Caco-2 (cell line): ENCODE measurements around the gene RANBP6. TPM values are rescaled to one million over a fixed set of nuclear protein-coding genes. Genes with fewer than 3 reads are reported as not detected.
"Not testable (repeated sequence)": the region's sequence is repeated elsewhere in the genome, so short reads cannot be mapped to it uniquely, and the experiment has no call there.

Experiments used
- BruUV-seq: library from RNA; stranded (reverse); fragments of 400-500 nt; replicated peaks from 2 replicates; lab custom pipeline; 2021; lab: Mats Ljungman, UMichigan
- CTCF ChIA-PET: fragments of 300-600 bp; sonication (Branson Sonifier 250); formaldehyde crosslinking; loops from one replicate; lab custom pipeline; 2022; ENCODE audit warnings: antibody characterized with exemption; lab: Charles Lee
- POLR2A ChIA-PET: fragments of 300-600 bp; sonication (Branson Sonifier 250); formaldehyde crosslinking; loops from one replicate; lab custom pipeline; 2022; ENCODE audit warnings: antibody characterized with exemption; lab: Charles Lee
- DNase-seq, 2 experiments: peaks; one replicate each; pipeline versions ENCODE4 v3.0.0 to v3.0.0-alpha.2; 2020 to 2022
- H3K27me3 ChIP-seq: replicated peaks from 2 replicates; pipeline ENCODE4 v1.6.0; 2011; ENCODE audit warnings: low read length; ENCODE audit not compliant: control insufficient read depth, insufficient read depth
- H3K36me3 ChIP-seq: 2 replicates; pipeline ENCODE4 v1.5.1; 2011; ENCODE audit warnings: low read length; ENCODE audit not compliant: control insufficient read depth, insufficient read depth
- H3K4me1 ChIP-seq: fragments of 250-450 bp; sonication (Bioruptor Pico); 2 replicates; pipeline ENCODE4 v1.5.1; 2020; ENCODE audit warnings: mild to moderate bottlenecking
- H3K4me3 ChIP-seq: 2 replicates; pipeline ENCODE4 v1.5.1; 2011; ENCODE audit warnings: low read depth, mild to moderate bottlenecking, control low read depth, low read length
- H3K9me3 ChIP-seq: fragments of 250-450 bp; sonication (Bioruptor Pico); 2 replicates; pipeline ENCODE4 v1.5.1; 2020; ENCODE audit warnings: mild to moderate bottlenecking, moderate library complexity
- H3K27ac Mint-ChIP-seq: one replicate; pipeline ENCODE4 v1.8.0; 2022; ENCODE audit warnings: mixed read lengths; ENCODE audit not compliant: unreplicated experiment
- H3K27me3 Mint-ChIP-seq: one replicate; pipeline ENCODE4 v1.8.0; 2022; ENCODE audit warnings: mixed read lengths; ENCODE audit not compliant: insufficient read depth, unreplicated experiment
- H3K36me3 Mint-ChIP-seq: one replicate; pipeline ENCODE4 v1.8.0; 2022; ENCODE audit warnings: mild to moderate bottlenecking, mixed read lengths; ENCODE audit not compliant: insufficient read depth, unreplicated experiment
- H3K4me1 Mint-ChIP-seq: one replicate; pipeline ENCODE4 v1.8.0; 2022; ENCODE audit warnings: low read depth, mixed read lengths; ENCODE audit not compliant: unreplicated experiment
- H3K4me3 Mint-ChIP-seq: one replicate; pipeline ENCODE4 v1.8.0; 2022; ENCODE audit warnings: mild to moderate bottlenecking, moderate library complexity, mixed read lengths; ENCODE audit not compliant: unreplicated experiment
- H3K9me3 Mint-ChIP-seq: one replicate; pipeline ENCODE4 v1.8.0; 2022; ENCODE audit warnings: mixed read lengths; ENCODE audit not compliant: unreplicated experiment
- intact Hi-C: fragments of 100-400 bp; cut with micrococcal nuclease; formaldehyde crosslinking; loops from one replicate; pipeline ENCODE4 v1.10.0; 2022; ENCODE audit not compliant: unreplicated experiment
- total RNA-seq: library from RNA; stranded (reverse); gene quantifications from 2 replicates; pipeline ENCODE4 v1.2.3, GENCODE V29; 2022
- TF ChIP-seq, protein P1 (sequence below), 2 experiments: fragments of 200-600 bp in 1 of 2; IDR thresholded peaks; 1 replicate in 1 of 2; 2 replicates in 1 of 2; pipeline versions ENCODE4 v1.5.1 to v1.8.0; 2011 to 2022; ENCODE audit warnings: antibody characterized with exemption in 1 of 2, control low read depth in 1 of 2, inconsistent platforms in 1 of 2, low read depth in 1 of 2, low read length in 1 of 2, mild to moderate bottlenecking in 1 of 2, moderate library complexity in 1 of 2; ENCODE audit not compliant: insufficient read depth in 1 of 2, severe bottlenecking in 1 of 2, unreplicated experiment in 1 of 2

The RANBP6 gene
- total RNA-seq, 1 experiment from 2014 or later, result 16.5 TPM

DNA sequence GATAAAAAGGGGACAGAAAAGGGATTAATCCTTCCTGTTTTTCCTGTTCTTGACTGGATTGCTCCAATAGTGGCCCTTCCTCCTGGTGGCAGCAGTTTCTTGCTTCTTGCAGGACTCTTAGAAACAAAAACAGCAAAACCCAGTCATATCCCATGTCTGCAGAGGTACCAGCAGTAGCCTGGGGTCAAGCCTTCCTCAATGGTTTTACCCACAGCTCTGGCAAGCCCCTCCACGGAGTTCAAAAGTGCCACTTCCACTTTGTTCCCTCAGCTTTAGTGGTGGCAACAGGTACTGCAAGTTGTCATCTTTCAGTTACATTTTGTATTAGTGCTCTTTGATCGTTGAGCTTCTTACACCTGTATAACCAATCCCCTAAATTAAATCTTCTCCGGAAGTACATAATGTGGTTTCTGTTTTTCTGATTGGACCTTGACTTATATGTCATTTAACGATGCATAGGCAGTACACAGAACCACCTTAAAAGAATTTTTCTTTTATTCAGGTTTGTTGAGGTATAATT is 8.7 kb upstream of the RANBP6 start:
- peak in 1 of 2 experiments; percentile 14 for DNase-seq
- Histone ChIP-seq H3K4me1 (no peaks in the 10 kb centered on the region), H3K4me3 (no peak overlapping the region), H3K9me3 (no peaks in the 10 kb centered on the region), H3K36me3 (no peaks in the 10 kb centered on the region), H3K27me3 (no peaks in the 10 kb centered on the region)
- POLR2A ChIA-PET, result no interaction called here
- Mint-ChIP-seq H3K4me3 (peak overlapping the region; percentile 49), H3K36me3 (no peaks in the 10 kb centered on the region), H3K27ac (no peak overlapping the region), H3K9me3 (no peaks in the 10 kb centered on the region), H3K27me3 (peaks cover 3% of the 10 kb centered on the region), H3K4me1 (peaks cover 6% of the 10 kb centered on the region)
- CTCF ChIA-PET, result interaction anchor here (0.7 to 1.1 kb wide), 2 partner anchors 9 to 30 kb away, joined by 4 read pairs; partner anchors contain the start of gene RANBP6
- BruUV-seq, result no TSS peak
- TF ChIP-seq, protein P1, sequence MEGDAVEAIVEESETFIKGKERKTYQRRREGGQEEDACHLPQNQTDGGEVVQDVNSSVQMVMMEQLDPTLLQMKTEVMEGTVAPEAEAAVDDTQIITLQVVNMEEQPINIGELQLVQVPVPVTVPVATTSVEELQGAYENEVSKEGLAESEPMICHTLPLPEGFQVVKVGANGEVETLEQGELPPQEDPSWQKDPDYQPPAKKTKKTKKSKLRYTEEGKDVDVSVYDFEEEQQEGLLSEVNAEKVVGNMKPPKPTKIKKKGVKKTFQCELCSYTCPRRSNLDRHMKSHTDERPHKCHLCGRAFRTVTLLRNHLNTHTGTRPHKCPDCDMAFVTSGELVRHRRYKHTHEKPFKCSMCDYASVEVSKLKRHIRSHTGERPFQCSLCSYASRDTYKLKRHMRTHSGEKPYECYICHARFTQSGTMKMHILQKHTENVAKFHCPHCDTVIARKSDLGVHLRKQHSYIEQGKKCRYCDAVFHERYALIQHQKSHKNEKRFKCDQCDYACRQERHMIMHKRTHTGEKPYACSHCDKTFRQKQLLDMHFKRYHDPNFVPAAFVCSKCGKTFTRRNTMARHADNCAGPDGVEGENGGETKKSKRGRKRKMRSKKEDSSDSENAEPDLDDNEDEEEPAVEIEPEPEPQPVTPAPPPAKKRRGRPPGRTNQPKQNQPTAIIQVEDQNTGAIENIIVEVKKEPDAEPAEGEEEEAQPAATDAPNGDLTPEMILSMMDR (IDR thresholded peaks at IDR 0.05; ENCODE audit: insufficient read depth in 1 of 2, low read depth in 1 of 2, low read length in 1 of 2, severe bottlenecking in 1 of 2, unreplicated experiment in 1 of 2), result peak; percentile 44 to 57
- intact Hi-C loops, result loop anchor here (1.0 kb wide), 1 partner anchor 29 kb away; no protein-coding TSS in a partner anchor

- H3K27me3 Mint-ChIP-seq, CTCF ChIA-PET, DNase-seq, H3K27ac Mint-ChIP-seq, H3K4me3 Mint-ChIP-seq, H3K4me1 Mint-ChIP-seq, H3K36me3 ChIP-seq, H3K27me3 ChIP-seq, H3K9me3 ChIP-seq, POLR2A ChIA-PET, BruUV-seq, intact Hi-C loops, H3K9me3 Mint-ChIP-seq, H3K4me1 ChIP-seq, H3K4me3 ChIP-seq: not testable (repeated sequence)
- peaks cover 22% of the 10 kb centered on the region for H3K36me3 Mint-ChIP-seq
Observed at GRCh38 chr9:6016975-6017374, 1.6 kb upstream of the RANBP6 start.

DNA sequence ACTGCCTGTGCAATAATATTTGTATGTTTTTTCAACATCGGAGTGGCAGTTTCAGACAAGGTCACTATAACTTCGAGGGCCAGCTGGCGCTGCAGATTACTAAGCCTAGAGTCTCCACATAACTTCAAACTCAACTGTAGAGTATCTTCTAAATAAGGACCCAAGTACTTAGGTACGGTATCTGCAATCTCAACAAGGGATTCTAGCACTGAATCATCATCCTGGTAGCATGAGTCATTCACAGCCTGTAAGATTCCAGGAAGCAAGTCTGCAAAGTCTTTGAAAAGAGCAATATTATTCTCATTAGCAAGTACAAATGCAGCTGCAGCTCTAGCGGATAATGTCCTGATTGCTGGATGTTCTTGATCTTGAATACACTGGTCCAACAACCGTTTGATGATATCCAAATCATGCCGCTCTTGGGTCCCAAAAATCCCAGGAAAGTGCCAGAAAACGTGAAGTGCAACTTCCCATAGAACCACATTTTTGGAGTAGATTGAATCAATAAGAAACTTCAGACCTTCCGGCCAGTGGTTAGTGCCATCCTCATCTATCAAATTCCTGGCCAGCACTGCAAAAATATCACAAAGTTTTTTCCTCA is 654 bp downstream of the RANBP6 start:
- Histone ChIP-seq H3K36me3 (no peaks in the 10 kb centered on the region), H3K4me1 (peaks cover 6% of the 10 kb centered on the region; the same call in 1 of the 2 replicates), H3K9me3 (no peaks in the 10 kb centered on the region), H3K27me3 (no peaks in the 10 kb centered on the region), H3K4me3 (peak overlapping the region; percentile 76)
- peak overlapping the region; percentile 94 for H3K4me3 Mint-ChIP-seq
- TSS peak; percentile 46 for BruUV-seq
- POLR2A ChIA-PET, result interaction anchor here (0.6 to 0.9 kb wide), 4 partner anchors 8 to 183 kb away, joined by 3 to 7 read pairs (median 4); no protein-coding TSS in a partner anchor
- peaks cover 9% of the 10 kb centered on the region for H3K4me1 Mint-ChIP-seq
- H3K27ac Mint-ChIP-seq, result peak overlapping the region; percentile 97
- CTCF ChIA-PET, result interaction anchor here (0.7 to 1.0 kb wide), 2 partner anchors 9 to 115 kb away, joined by 4 read pairs; no protein-coding TSS in a partner anchor
- no peaks in the 10 kb centered on the region for H3K27me3 Mint-ChIP-seq
- DNase-seq, result no peak
- intact Hi-C loops, result no loop called here
- H3K9me3 Mint-ChIP-seq, result no peaks in the 10 kb centered on the region
- TF ChIP-seq, protein P1 (IDR thresholded peaks at IDR 0.05; ENCODE audit: insufficient read depth in 1 of 2, low read depth in 1 of 2, low read length in 1 of 2, severe bottlenecking in 1 of 2, unreplicated experiment in 1 of 2), result no peak
- H3K36me3 Mint-ChIP-seq, result peaks cover 28% of the 10 kb centered on the region
